K562 (cell line): ENCODE results near the gene AGAP3. TPM values are rescaled to one million over a fixed set of nuclear protein-coding genes. Genes with fewer than 3 reads are reported as not detected.
A peak's percentile ranks its signal among the peaks of the same experiment; 100 is the strongest.

Source experiments
- CBX3 ChIP-seq, 2 experiments: IDR thresholded peaks; 1 replicate in 1 of 2; 2 replicates in 1 of 2; pipeline ENCODE4 v1.6.1; 2012; ENCODE audit warnings: inconsistent platforms in 2 of 2, low read length in 2 of 2, borderline replicate concordance in 1 of 2, control low read depth in 1 of 2
- CBX5 ChIP-seq: IDR thresholded peaks from 2 replicates; pipeline ENCODE4 v1.6.1; 2014; ENCODE audit warnings: low read depth, borderline replicate concordance
- CREM ChIP-seq: IDR thresholded peaks from 2 replicates; pipeline ENCODE4 v1.6.1; 2014; ENCODE audit warnings: antibody characterized with exemption, low read depth
- DLX4 ChIP-seq: fragments of 250-450 bp; sonication (Bioruptor Pico); IDR thresholded peaks from 2 replicates; pipeline ENCODE4 v1.6.1; 2021; ENCODE audit warnings: mild to moderate bottlenecking
- E2F3 ChIP-seq: fragments of 250-450 bp; sonication (Bioruptor Pico); IDR thresholded peaks from 2 replicates; pipeline ENCODE4 v1.4.0; 2020; ENCODE audit warnings: mild to moderate bottlenecking
- E2F6 ChIP-seq, 2 experiments: IDR thresholded peaks; 2 replicates each; pipeline ENCODE4 v1.6.1; 2011; ENCODE audit warnings: borderline replicate concordance in 1 of 2, control low read depth in 1 of 2, low read depth in 1 of 2, low read length in 1 of 2, mild to moderate bottlenecking in 1 of 2, mixed read lengths in 1 of 2, moderate library complexity in 1 of 2; ENCODE audit not compliant: insufficient read depth in 1 of 2, insufficient read length in 1 of 2, poor library complexity in 1 of 2, severe bottlenecking in 1 of 2; ENCODE audit errors: extremely low read depth in 1 of 2
- FOXP4 ChIP-seq: sonication (generic); formaldehyde crosslinking; IDR thresholded peaks from 2 replicates; pipeline ENCODE4 v1.8.0; 2022; ENCODE audit warnings: mild to moderate bottlenecking, missing genetic modification reagents, borderline replicate concordance
- GABPB1 ChIP-seq: sonication (generic); formaldehyde crosslinking; IDR thresholded peaks from 2 replicates; pipeline ENCODE4 v1.8.0; 2022; ENCODE audit warnings: mild to moderate bottlenecking, missing genetic modification reagents
- HOXB6 ChIP-seq: fragments of 250-450 bp; sonication (Bioruptor Pico); IDR thresholded peaks from 2 replicates; pipeline ENCODE4 v1.5.1; 2022; ENCODE audit warnings: mild to moderate bottlenecking, borderline replicate concordance
- KDM5B ChIP-seq: fragments of 200-600 bp; sonication (generic); IDR thresholded peaks from 2 replicates; pipeline ENCODE4 v1.6.1; 2012; ENCODE audit warnings: low read depth, mild to moderate bottlenecking, moderate library complexity, low read length, control low read depth, inconsistent platforms; ENCODE audit not compliant: insufficient replicate concordance
- NFIC ChIP-seq: fragments of 450-650 bp; IDR thresholded peaks from 2 replicates; pipeline ENCODE4 v1.6.1; 2017; ENCODE audit warnings: mild to moderate bottlenecking, inconsistent platforms
- NR1H2 ChIP-seq: sonication (generic); formaldehyde crosslinking; IDR thresholded peaks from 2 replicates; pipeline ENCODE4 v1.4.0; 2020; ENCODE audit warnings: mild to moderate bottlenecking, missing genetic modification reagents
- OTX1 ChIP-seq: fragments of 450-650 bp; formaldehyde crosslinking; IDR thresholded peaks from 2 replicates; pipeline ENCODE4 v1.4.0; 2022; ENCODE audit warnings: mild to moderate bottlenecking
- RBM25 ChIP-seq: fragments of 200-400 bp; formaldehyde crosslinking; IDR thresholded peaks from 2 replicates; pipeline ENCODE4 v1.6.1; 2018; ENCODE audit warnings: low read length, low read depth, moderate library complexity; ENCODE audit not compliant: severe bottlenecking
- SAFB ChIP-seq: fragments of 200-400 bp; formaldehyde crosslinking; IDR thresholded peaks from 2 replicates; pipeline ENCODE4 v1.6.1; 2017; ENCODE audit warnings: low read depth, low read length, borderline replicate concordance
- SMARCE1 ChIP-seq: fragments of 450-650 bp; IDR thresholded peaks from 2 replicates; pipeline ENCODE4 v1.7.1; 2016; ENCODE audit warnings: mild to moderate bottlenecking
- THAP7 ChIP-seq: fragments of 250-450 bp; sonication (Bioruptor Pico); IDR thresholded peaks from 2 replicates; pipeline ENCODE4 v1.5.0; 2021
- TRIM25 ChIP-seq: fragments of 450-650 bp; IDR thresholded peaks from 2 replicates; pipeline ENCODE4 v1.7.0; 2016; ENCODE audit warnings: borderline replicate concordance
- ZNF79 ChIP-seq: fragments of 250-450 bp; sonication (Bioruptor Pico); IDR thresholded peaks from 2 replicates; pipeline ENCODE4 v1.4.0; 2020; ENCODE audit warnings: low read depth, mild to moderate bottlenecking, moderate library complexity
- polyA plus RNA-seq, 8 experiments: library from polyadenylated mRNA; depleted of rRNA in 4 of 8; stranded (reverse) in 5 of 8; unstranded in 3 of 8; fragments of >200 nt; fragmentation: Nextera tagmentation in 2 of 8; fragmentation: Illumina TruSeq in 1 of 8; extraction: Ambion mirVana in 2 of 8; extraction: Trizol in 1 of 8; gene quantifications; 2 replicates each; pipeline versions ENCODE4 v1.2.1 to v1.2.3, GENCODE V29; 2011 to 2014; ENCODE audit warnings: inconsistent platforms in 1 of 8, missing spikeins in 1 of 8
- total RNA-seq, 7 experiments: library from RNA; depleted of rRNA in 6 of 7; stranded (reverse); fragments of >200 nt in 6 of 7; fragmentation: Illumina TruSeq in 2 of 7; extraction: Trizol in 2 of 7; gene quantifications; 2 replicates each; pipeline versions ENCODE4 v1.2.1 to v1.2.3, GENCODE V29; 2011 to 2021; ENCODE audit warnings: low replicate concordance in 1 of 7

Gene AGAP3
- total and polyA plus RNA-seq, 9 of the 15 experiments (the other 6 are each of a cell fraction or from before 2014, with no cell fraction given): 3.4 to 208 (median 62.2) TPM

- TF ChIP-seq DLX4 (CRISPR knock-in tag) (no peak), E2F3 (CRISPR knock-in tag) (no peak), RBM25 (peak; percentile 18), NR1H2 (no peak), CREM (no peak), THAP7 (CRISPR knock-in tag) (no peak), HOXB6 (CRISPR knock-in tag) (no peak), E2F6 (IDR thresholded peaks at IDR 0.05; ENCODE audit: borderline replicate concordance in 1 of 2, extremely low read depth in 1 of 2, insufficient read depth in 1 of 2, insufficient read length in 1 of 2, low read depth in 1 of 2, low read length in 1 of 2, poor library complexity in 1 of 2, severe bottlenecking in 1 of 2) (peak; percentile 23 to 74), SMARCE1 (peak; percentile 65; the same call in 1 of the 2 replicates), SAFB (no peak), TRIM25 (0 out of 2 replicates have a peak, but pooled peaks have one; percentile 92), NFIC (0 out of 2 replicates have a peak, but pooled peaks have one; percentile 11), CBX3 (IDR thresholded peaks at IDR 0.05; ENCODE audit: borderline replicate concordance in 1 of 2, low read length in 2 of 2) (0 out of 3 replicates have a peak, but pooled peaks of 1 of the 2 experiments have one; percentile 13), FOXP4 (no peak), GABPB1 (no peak; the same call in none of the 2 replicates), KDM5B (no peak), CBX5 (no peak), ZNF79 (no peak), OTX1 (peak; percentile 62; the same call in 1 of the 2 replicates)
Measured at GRCh38 chr7:151168003-151168786, 81.9 kb downstream of the AGAP3 start (continued).
